HG03066 (cell line): ENCODE data around the gene FRMD4B.

Experiments used
- ATAC-seq: cut with Tn5 transposase; IDR thresholded peaks from one replicate; pipeline ENCODE4 v1.9.1; 2021; ENCODE audit warnings: low read depth; ENCODE audit not compliant: unreplicated experiment

FRMD4B gene

GRCh38 chr3:69143612-69144011, 242.3 kb downstream of the FRMD4B start:
- ATAC-seq, result no peak

GRCh38 chr3:69142797-69143454, 243.0 kb downstream of the FRMD4B start:
- no peak for ATAC-seq

DNA sequence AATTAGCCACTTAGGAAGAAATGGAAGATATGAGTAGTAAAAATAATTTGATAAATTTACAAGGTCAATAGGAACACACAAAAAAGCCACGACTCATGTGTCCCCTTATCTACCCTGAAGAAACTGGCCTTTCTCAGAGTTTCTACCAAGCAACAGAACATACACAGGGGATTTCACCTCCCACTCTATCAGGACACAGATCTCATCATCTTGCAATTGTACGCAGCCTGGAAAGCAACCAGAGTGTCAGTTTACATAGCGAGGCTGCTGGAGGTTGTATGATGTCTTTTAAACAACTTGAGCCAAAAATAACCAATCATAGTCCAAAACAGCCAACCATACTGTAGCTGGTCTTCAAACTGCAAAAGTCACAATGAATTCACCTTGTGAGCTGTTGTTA, 243.8 kb downstream of the FRMD4B start:
- no peak for ATAC-seq

GRCh38 chr3:69141313-69141712, 244.6 kb downstream of the FRMD4B start:
- ATAC-seq, result no peak

DNA sequence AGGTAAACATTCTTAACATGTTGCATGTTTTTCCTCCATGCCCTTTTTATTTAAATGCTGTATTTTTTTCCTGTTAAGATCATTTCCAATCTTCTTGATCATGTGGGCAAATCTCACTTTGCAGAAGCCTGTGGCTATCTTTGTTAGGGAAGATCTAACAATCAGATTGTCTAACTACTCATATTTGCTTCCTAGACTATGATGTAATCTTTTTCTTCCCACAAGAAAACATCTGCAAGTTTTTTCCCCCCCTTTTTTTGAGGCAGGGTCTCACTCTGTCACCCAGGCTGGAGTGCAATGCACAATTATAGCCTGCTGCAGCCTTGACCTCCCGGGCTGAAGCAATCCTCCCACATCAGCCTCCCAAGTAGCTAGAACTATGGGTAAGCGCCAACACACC, 248.5 kb downstream of the FRMD4B start:
- no peak for ATAC-seq

DNA sequence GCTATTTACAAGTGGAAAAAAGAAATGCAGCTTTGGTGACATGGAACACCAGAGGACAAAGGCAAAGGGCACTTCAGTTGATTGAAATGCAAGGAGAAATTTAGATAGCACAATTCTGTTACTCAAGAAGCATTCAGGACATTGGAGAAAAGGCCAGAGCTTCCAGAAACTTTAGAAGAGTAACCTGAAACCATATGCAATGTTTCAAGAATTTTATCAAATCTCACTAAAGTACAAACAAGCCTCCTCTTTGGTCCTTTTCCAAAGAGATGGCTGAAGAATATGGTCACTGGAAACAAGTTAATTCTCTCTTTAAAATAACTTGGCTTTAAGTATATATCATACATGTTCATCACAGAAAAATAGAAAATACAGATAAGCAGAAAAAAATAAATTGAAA, 248.9 kb downstream of the FRMD4B start:
- ATAC-seq, result no peak

DNA sequence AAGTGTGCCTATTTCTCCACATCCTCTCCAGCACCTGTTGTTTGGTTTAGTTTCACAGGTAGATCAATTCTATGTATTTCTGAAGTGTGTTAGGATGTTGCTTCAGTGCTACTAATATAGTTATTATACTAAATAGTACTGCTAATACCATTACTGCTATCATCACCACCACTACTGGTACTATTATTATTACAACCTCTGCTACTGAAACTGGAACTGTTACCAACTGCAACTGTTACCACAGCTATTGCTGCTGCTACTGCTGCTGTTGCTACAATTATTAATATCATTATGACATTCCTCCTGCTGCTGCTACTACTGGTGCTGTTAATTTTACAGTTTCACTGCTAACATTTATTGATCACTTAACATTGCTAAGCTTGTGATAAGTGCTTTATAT, 255.2 kb downstream of the FRMD4B start:
- peak; percentile 99 for ATAC-seq

DNA sequence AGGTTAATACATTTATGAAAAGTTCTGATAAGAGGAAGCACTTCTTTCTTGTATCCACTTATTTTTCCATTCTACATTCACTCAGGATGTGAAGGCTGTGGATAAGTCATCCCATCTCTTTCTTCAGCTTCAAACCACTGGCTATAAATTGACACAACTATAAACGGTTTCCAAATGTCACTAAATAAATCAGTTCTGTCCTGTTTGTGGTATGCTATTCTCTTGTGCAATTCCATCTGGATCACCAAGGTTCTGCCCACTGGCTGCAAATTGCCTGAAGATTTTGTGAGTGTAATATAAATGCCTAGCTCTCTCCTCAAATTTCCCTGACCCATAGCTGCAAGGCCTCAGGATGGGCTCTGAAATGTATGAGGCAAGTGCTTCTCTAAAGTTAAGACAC, 256.4 kb downstream of the FRMD4B start:
- ATAC-seq, result no peak

DNA sequence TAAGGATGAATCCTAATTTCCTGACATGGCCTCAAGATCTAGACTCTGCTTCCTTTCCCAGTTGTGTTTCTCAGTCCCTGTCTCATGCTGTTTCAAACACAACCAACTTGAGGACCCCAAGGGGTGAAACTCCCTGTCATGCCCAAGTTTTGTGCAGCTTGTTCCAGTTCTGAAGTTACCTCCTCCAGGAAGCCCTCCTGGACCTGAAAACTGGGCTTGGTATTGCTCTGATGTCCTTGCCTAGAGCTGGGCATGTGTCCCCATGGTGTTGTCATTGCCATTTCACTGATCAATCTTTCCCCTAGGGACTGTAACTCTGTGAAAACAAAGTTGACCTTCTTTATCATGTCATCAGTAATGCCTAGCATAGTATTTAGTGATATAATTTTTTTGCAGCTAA, 257.4 kb downstream of the FRMD4B start:
- no peak for ATAC-seq

GRCh38 chr3:69126999-69127398, 258.9 kb downstream of the FRMD4B start:
- no peak for ATAC-seq

- no peak for ATAC-seq
These were observed 259.7 kb downstream of the FRMD4B start for GRCh38 chr3:69126216-69126615.

DNA sequence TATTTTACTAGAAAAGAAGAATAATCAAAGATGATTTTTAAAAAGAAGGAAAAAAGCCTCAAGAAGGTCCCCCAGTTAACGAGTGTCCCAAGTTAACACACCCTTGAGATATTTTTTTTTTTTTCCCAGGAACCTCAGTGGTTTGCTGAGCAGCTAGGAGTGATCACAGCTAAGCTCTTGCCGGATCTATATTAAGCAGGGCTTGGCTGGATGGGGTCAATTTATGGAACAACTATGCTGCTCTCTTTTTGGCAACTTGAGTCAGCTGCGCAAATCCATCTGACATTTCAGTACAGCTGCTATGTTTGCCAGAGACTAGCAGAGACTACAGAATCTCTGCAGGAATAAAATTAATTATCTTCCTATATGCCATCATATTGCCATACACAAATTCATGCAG, 263.5 kb downstream of the FRMD4B start, which contains the start of gene LMOD3:
LMOD3 (minus strand) TSS at position 193 of the 400 bp plus-strand sequence. CDS start 209 bp downstream, outside the sequence.
- ATAC-seq, result no peak

DNA sequence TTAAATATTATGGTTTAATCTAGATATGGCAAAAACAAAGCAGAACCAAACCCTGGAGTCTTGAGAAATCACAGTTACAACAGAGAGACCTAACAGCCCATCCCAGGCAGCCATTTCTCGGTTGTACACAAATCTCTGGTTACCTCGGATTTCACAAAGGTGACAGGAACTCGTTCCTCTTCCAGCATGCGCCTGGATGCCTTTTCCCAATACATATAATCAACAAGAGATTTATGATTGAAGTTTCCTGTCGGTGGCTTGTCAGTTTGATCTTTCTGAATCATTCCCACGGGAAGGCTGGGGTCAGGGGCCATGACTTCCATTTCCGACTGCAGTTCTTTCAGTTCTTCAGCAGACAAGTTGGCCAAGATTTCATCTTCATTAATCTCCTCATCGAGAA, 263.9 kb downstream of the FRMD4B start:
- no peak for ATAC-seq

DNA sequence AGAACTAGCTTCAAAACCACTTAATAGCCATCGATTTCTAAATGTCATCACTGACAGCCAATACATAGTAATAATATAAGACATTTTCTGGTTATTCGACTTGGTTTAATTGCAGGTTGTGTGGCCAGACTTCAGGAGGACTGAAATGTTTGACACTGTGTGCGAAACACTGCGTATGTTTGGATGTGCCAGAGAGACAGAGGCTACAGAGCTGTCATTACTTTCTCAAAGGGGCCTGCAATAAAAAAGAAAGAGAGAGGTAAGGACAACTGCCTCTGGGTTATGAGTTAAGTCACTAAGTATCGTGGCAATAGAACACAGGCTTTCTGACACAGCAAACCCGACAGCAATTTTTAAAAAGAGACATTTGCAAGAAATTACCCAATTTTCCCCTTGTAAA, 264.4 kb downstream of the FRMD4B start:
- ATAC-seq, result no peak

- peak; percentile 87 for ATAC-seq
These were observed 264.9 kb downstream of the FRMD4B start for GRCh38 chr3:69120879-69121464.
